ENCODE results near the gene TSACC.

Gene TSACC

DNA sequence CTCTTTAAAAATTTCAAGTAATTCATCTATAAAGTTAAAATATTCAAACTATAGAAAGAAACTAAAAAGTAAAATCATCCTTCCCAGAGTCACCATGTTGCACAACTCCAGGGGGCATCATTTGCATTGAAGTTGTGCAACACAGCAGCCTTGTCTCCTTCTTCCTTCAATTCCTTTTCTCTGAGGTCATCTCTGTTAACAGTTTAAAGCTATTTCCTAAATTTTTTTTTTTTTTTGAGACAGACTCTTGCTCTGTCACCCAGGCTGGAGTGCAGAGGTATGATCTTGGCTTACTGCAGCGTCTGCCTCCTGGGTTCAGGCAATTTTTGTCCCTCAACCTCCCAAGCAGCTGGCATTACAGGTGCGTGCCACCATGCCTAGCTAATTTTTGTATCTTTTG lies 37.8 kb downstream of the TSACC start:
- no peak for DNase-seq (ENCODE audit: low read depth, low spot score)

DNA sequence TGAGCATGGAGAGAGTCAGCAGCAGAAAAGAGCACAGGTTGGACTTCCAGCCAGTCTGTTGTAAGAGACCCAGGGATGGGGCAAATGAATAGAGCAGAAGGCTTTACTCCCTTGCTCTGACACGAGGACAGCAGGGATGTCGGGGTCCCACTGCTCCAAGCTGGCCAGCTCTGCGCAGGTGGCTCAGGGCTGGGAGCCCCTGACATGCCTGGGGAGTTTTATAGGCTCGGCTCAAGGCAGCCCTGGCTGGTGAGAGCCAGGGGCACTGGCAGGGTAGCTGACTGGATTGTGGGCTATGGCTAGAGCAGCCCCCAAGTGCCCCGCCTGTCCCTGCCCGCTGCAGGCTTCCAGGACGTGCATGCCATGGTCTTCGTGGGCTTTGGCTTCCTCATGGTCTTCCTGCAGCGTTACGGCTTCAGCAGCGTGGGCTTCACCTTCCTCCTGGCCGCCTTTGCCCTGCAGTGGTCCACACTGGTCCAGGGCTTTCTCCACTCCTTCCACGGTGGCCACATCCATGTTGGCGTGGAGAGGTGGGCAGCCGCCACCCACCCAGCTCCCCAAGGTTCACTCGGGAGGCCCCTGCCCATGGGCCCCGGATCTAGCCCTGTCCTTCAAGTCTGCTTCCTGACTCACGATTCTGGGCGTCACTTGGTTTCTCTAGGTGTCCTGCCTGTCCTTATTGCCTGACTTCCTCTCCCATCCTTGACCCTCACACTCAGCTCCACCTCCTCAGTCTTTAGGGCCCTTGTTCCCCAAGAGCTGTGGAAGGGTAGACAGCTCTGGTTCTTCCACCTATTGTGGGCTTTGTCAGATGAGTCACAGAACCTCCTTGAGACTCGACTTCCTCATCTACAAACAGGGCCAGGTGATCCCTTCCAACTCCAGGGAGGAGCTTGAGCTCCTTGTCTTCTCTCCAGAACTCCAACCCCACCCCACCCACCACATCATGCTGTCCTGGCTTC lies 38.9 kb downstream of the TSACC start:
- no peak for DNase-seq (ENCODE audit: low read depth, low spot score)

DNA sequence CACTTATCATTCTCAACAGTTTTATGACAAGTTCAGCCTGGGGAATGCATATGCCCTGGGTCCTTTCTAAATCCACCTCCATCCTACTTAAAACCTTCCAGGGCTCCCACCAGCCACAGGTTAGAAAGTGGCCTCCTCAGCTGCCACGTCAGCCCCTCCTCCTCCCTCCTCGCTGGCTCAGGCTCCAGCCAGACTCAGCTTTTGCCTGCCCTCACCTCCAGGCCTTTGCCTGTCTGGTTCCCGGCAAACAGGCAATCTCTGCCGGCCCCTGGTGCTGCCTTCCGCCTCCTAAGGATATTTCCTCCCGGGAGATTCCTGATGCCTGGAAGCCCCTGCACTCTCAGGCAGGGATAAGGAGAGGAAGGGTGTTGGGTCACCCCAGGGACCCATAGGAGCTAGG lies 40.2 kb downstream of the TSACC start:
- DNase-seq (ENCODE audit: low read depth, low spot score) = no peak

DNA sequence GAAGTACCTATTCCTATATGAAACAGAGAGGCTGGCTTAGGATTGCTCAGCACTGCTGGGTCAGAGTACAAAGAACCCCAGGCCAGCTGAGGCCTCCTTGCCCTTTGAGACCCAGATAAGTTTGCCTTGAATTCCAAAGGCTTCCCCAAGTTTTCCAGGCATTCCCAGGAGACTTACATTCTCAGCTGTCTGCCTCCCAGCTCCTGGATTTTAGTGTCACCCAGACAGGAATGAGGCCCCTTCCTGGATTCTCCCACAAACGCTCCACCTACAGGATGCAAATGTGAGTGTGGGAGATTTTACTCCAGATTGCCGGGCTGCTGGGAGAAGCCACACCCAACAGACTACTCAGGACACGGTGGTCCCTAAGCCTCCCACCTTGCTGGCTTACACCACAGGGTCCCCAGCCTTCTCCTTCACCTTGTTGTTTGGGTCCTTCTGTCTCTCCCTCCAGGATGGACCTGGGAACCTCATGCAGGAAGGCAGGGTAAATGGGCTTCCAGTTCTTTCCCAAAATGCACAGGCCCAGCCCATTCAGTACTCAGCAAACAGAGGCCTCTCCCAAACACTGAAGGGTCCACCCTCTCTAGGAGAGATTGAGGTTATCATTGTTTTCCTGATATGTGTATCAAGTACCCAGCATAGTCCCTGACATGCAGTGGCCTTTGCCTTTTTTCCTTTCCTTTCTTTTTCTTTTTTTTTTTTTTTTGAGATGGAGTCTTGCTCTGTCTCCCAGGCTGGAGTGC lies 41.3 kb downstream of the TSACC start:
- DNase-seq (ENCODE audit: low read depth, low spot score) = no peak

DNA sequence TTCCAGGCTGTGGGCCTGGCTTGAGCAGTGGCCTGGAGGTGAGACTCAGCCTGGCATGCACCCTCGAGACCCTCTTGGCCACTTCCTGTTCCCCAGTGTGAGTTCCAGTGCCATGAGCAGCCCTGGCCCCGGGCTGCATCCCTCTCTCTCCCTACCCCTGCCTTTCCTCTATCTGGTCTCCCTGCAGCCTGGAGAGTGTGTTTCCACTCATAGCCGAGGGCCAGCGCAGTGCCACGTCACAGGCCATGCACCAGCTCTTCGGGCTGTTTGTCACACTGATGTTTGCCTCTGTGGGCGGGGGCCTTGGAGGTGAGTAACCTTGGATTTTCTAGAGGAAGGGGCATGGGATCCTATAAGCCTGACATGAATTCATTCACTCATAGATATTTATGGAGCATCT lies 44.2 kb downstream of the TSACC start:
- DNase-seq (ENCODE audit: low read depth, low spot score) = no peak

DNA sequence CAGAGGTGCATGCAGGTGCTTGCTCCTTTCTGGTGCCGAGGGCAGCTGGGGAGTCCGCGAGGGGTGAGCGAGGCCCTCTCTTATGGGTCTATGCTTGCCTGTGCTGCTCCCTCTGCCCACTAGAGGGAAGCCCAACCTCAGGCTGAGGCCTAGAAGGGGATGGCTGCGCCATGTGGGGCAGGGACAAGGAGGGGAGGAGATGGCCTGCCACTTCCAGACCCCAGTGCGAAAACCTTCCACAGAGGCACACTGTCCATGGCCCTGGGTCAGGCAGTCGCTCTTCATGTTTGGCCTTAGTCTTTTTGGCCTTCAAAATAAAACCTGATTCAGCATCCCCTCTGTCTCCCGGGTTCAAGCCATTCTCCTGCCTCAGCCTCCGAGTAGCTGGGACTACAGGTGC lies 44.7 kb downstream of the TSACC start:
- DNase-seq (ENCODE audit: low read depth, low spot score) = peak; percentile 38

DNA sequence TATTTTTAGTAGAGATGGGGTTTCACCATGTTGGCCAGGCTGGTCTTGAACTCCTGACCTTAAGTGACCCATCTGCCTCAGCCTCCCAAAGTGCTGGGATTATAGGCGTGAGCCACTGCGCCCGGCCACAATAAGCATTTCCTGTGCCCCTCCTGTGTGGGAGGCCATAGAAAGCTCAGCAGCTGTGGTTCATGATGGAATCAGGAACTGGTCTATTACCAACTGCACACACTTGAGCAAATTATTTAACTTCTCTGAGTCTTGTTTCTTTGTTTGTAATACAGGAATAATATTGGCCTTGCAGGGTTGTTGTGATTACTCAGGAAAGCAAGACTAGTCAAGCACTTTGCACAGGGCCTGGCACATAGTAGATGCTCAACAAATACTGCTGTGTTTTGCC lies 45.7 kb downstream of the TSACC start:
- no peak for DNase-seq (ENCODE audit: low read depth, low spot score)

DNA sequence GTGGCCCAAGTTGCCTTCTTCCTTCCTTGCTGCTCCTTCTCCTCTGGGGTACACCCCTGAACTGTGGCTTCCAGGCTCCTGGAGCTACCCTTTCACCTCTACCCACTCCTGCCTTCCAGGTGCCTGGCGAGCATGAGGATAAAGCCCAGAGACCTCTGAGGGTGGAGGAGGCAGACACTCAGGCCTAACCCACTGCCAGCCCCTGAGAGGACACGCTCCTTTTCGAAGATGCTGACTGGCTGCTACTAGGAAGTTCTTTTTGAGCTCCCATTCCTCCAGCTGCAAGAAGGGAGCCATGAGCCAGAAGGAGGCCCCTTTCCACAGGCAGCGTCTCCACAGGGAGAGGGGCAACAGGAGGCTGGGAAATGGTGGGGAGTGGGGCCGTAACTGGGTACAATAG lies 46.3 kb downstream of the TSACC start:
- DNase-seq (ENCODE audit: low read depth, low spot score) = no peak

DNA sequence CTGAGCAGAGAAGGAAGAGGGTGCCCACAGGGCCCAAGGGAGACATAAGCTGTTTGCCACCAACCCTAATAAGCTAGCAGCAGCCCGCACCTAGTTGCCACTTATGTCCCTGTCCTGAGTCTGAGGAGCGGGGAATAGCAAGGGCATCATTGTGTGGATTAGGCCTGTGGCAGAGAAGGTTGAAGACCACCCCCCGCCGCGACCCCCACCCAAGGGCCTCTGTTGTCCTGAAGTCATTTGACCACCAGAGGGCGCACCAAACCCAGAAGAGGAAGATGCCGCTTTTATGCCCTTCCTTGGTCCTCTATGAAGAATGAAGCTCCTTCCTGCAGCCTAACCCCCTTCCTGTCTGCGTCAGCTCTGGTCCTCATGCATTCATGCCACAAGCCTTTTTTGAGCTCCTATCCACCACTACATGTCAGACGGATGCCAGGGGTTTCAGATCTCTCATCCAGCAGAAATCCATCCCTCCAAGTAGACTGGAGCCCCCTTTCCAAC lies 47.3 kb downstream of the TSACC start:
- peak; percentile 46 for DNase-seq (ENCODE audit: low read depth, low spot score)

DNA sequence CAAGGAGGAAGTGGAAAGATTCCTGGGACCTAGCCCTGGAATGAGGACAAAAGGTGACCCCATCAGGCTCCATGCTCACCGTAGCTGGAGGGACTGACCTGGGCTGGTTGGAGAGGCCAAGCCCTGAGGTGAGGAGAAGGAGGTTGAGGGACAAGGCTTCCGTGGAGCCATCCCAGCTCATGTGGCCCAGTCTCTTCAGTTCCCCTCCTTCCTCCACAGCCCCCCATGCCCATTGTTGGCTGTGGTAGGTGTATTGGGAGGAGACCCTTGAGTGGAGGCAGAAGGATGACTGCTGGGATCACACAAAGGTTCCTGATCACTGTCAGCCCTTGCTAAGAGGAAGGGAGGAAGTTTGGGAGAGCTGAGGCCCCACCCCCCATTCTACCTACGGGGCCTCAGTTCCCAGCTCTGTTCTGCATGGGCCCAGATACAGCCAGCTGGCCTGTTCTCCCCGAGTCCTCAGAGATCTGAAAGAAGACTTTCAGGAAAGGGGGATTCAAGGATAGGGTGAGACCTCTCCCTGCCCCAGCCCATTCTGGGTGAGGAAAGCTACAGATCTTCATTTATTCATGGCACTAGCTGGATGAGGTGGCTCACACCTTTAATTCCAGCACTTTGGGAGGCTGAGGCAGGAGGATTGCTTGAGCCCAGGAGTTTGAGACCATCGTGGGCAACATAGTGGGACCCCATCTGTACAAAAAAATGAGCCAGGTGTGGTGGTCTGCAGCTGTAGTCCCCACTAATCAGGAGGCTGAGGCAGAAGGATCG lies 48.0 kb downstream of the TSACC start:
- no peak for DNase-seq (ENCODE audit: low read depth, low spot score)

DNA sequence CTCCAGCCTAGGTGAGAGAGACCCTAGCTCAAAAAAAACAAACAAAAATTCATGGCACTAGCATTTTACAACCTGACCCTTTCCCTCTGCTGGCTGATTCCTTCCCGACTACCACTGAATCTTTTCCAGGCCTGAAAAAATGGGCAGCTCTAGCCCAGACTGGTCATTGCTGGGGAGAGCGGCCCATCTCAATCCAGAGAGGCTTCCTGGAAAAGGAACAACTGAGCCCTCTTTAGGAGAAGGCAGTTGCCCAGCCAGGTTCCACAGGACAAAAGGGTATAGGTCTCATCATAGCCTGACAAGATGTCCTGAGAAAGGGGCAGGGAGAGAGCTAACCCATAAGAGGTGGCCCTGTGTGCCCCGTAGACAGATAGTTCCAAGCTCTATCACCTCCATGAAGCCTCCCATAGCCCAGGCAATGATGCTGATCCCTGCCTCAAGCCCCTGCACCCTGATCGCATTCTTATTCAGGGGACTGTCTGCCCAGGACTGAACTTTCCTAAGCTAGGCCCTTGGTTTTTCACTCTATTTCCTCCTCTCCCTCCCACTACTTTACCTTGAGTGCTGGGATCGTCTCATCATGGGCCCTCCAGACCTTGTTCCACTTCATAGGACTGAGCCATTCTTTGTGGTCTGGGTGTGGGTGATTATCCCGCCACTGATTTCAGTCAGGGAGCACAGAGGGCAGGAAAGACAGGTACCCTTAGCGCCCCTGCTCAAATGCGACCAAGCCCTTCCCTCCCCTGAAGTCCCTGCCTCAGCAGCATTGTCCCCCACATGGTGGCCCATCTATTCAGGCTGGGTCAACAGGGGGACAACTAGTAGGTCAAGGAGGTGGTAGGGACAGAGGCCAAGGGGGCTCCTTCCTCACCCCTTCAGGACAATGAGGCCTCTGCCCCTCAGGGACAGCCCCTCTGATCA lies 48.9 kb downstream of the TSACC start:
- no peak for DNase-seq (ENCODE audit: low read depth, low spot score)

DNA sequence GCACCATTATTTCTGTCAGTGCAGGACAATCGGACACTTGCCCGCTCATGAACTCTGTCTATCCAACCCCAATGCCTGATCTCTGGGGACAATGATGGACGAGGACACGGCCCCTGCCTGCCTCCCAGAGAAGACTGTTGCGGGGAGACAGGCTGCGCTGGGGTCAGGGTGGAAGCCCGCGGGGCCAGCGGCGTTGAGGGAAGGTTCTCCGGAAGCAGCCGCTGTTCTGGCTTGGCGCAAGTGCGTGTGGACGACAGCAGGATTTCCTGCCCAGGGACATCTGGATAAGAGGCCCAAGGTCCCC lies 49.5 kb downstream of the TSACC start:
- no peak for DNase-seq (ENCODE audit: low read depth, low spot score)

DNA sequence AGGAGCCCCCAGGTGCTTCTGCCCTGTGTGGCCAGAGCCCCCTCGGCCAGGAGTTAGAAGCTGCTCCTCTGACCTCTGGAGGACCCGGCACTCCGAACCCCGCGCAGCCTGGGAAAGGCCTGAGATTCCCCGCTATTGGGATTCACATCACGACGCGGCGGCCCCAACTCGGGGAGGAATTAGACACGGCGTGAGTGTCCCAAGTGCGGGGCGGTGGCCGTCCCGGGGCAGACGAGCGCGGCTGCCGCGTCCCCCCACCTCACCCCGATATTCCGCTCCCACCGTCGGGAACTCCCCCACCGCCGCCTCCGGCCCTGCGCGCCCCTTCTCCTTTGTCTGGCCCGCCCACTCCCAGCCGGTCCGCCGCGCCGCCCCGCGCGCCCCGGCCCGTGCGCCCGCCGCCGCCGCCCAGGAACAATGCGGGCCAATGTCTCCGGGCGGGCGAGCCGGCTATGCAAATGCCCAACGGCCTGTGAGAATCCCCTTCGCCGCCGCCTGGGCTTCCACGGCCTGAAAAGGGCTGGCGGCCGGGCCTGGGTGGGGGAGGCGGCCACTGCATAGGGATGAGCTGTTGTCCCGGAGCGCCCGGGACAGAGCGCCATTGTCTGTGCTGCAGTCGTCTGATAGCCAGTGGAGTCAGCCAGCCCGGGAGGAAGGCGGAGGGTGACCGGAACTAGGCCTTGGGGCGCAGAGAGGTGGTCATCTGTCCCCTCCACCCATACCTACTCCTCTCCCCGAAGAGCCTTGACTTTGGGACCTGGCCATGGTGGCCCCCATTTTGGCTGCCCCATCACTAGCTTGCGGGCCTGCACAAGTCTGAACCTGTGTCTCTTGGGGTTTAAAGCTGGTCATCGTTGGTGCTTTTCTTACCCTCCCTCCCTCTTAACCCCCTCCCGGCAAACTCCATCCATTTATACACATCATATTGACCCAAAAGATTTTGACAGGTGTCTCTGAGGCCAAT lies 50.1 kb downstream of the TSACC start:
- no peak for DNase-seq (ENCODE audit: low read depth, low spot score)

DNA sequence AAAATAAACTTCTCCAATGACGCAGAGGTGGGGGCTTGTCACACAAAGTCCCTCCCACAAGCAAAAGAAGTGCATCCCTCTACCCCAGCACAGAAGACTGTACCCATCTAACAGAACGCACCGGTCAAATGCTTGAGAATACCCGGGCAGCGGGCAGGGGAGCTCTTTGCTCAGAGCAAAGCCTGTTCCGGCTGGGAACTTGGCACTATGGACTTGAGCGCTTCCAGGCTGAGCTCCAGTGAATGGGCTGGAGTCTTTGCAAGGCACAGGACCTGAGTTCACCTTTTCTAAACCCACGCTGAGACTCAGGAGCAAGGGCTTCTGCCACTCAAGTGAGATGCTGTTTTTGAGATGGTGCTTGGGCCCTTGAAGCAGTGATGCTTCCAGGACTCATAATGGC lies 51.0 kb downstream of the TSACC start:
- no peak for DNase-seq (ENCODE audit: low read depth, low spot score)

DNA sequence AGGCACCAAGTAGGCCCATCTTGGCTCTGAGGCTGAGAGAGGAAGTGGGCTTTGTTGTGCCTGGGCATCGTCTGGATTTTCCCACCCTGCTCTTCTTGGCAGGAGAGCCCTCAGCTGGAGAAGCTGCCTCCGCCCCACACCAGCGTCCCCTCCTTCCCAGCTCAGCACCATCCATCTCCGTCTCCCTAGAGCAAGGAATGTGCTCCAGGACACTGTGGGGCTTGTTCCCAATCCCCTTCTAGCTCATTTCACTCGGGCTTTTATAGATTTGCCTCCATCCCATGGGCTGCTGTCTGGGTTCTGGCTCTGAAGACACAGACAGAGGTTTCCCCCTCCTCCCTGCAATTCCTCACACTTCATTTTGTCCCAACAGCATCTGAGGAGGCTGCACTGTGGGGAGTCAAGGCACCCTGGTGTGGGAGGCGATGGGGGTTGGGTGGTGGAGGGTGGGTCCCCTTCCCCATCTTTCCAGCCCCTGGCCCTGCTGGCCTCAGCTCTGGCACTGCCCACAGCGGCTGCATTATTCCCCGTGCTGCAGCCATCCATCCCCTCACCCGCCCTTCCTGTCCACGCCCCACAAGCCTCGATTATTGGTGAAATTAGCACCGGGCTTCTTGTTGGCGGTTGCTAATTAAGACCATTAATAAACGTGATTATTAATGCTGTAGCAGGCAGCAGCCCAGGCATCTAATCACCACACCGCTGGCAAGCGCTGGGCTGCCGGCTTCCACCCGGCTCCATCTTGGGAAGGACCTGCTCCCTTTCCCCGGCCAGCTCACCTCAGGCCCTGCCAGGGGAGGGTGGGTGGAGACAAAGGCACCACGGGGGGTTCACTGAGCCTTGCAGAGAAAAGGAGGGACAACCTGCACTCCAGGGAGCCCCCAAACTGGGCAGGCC lies 52.4 kb downstream of the TSACC start:
- DNase-seq (ENCODE audit: low read depth, low spot score) = no peak

DNA sequence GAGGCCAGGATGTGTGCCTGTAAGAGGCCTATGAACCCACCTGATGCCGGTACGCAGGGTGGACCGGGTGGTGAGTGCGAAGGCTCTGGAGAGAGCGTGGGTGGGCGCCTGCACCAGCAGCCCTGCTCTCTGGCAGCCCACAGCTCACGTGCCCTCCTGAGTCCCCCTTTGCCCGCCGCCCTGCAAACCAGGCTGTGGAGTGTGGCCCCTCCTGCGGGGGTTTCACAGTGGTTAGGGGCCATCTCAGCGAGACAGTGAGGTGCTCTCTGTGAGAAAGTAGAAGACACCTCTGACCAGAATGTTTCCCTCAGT lies 53.0 kb downstream of the TSACC start:
- no peak for DNase-seq (ENCODE audit: low read depth, low spot score)

DNA sequence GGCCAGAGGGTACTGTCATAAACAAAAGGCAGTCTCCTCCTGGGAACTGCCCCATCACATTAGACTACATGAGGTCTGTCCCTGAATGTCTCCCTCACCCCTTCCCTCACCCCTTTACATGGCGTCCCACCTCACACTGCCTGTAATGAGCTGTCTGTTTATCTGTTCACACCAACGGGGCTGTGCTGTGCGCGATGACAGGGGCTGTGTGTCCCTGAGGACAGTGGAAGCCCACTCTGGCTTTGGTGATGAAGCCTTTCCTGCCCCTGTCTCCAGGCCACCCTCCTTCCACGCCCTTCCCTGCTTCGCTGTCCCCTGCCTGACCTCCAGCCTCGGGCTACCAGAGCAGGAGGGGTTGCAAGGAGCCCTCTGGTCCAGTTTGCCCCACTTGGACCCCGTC lies 53.4 kb downstream of the TSACC start:
- DNase-seq (ENCODE audit: low read depth, low spot score) = no peak

DNA sequence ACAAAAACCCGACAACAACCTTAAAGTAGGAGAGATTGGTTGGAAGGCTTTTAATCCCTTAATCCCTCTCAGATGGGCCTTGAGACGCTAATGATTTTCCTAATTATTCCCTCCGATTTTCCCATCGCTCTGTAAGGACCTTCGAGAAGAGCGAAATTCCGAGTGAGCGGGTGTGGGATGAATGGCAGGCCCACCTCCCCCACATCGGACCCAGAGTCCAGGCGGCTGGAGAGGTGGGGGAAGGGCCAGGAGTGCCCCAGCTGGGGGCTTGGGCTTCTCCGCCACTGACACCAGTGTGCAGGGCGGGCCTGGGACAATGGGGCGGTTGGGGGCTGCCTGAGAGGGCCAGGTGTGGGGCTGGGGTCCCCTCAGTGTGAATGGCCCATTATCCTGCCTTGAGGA lies 54.1 kb downstream of the TSACC start:
- no peak for DNase-seq (ENCODE audit: low read depth, low spot score)

DNA sequence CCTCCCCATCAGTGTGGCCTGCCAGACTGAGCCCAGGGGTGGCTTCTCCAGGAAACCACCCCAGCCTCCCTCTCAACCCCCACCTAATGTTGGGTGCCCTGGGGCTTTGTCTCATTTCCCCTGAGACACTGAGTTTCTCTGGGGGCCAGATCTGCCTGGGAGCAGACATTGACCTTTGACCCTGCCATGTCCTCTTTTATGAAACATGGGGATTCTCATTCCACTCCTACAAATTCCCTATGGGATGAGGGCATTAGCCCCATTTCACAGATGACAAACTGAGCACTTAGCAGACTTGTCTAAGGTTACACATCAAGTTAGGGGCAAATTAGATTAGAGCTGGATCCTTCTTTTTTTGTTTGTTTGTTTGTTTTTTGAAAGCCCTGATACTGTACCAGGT lies 54.8 kb downstream of the TSACC start:
- DNase-seq (ENCODE audit: low read depth, low spot score) = no peak

Measured in activated naive CD8-positive, alpha-beta T cell treated with anti-CD3 and anti-CD28 coated beads, Interleukin-2, amount 50 U/mL, for 16 hours (primary cell).